Loucy (cell line): Measurements from ENCODE around the gene INSR.

ENCODE experiments used
- H2AFZ ChIP-seq: fragments of 200-600 bp; sonication (generic); 2 replicates; pipeline ENCODE4 v1.6.0; 2016; ENCODE audit warnings: antibody characterized with exemption, mild to moderate bottlenecking, low read length, moderate library complexity
- H3F3A ChIP-seq: fragments of 200-600 bp; 2 replicates; pipeline ENCODE4 v1.6.0; 2016; ENCODE audit warnings: antibody characterized with exemption, low read depth, mild to moderate bottlenecking
- H3K27me3 ChIP-seq: fragments of 200-600 bp; sonication (generic); 2 replicates; pipeline ENCODE4 v1.6.1; 2014; ENCODE audit warnings: low read length, mild to moderate bottlenecking; ENCODE audit not compliant: insufficient read depth, poor library complexity, severe bottlenecking
- H3K36me3 ChIP-seq: fragments of 200-600 bp; sonication (generic); 2 replicates; pipeline ENCODE4 v1.6.1; 2016; ENCODE audit warnings: low read length; ENCODE audit not compliant: insufficient read depth
- H3K4me1 ChIP-seq: fragments of 200-600 bp; sonication (generic); 2 replicates; pipeline ENCODE4 v1.5.1; 2014; ENCODE audit warnings: low read length, mild to moderate bottlenecking; ENCODE audit not compliant: insufficient read depth, poor library complexity, severe bottlenecking
- H3K4me2 ChIP-seq: fragments of 200-600 bp; sonication (generic); 2 replicates; pipeline ENCODE4 v1.6.0; 2014; ENCODE audit warnings: antibody characterized with exemption, low read length, low read depth, mild to moderate bottlenecking; ENCODE audit not compliant: poor library complexity, severe bottlenecking
- H3K4me3 ChIP-seq: fragments of 200-600 bp; sonication (generic); 2 replicates; pipeline ENCODE4 v1.5.1; 2014; ENCODE audit warnings: low read length, mild to moderate bottlenecking, mixed read lengths; ENCODE audit not compliant: poor library complexity, severe bottlenecking
- H3K79me2 ChIP-seq: fragments of 200-600 bp; sonication (generic); 2 replicates; pipeline ENCODE4 v1.6.1; 2014; ENCODE audit warnings: low read length; ENCODE audit not compliant: insufficient read depth
- H3K9ac ChIP-seq: fragments of 200-600 bp; sonication (generic); 2 replicates; pipeline ENCODE4 v1.6.0; 2014; ENCODE audit warnings: mild to moderate bottlenecking, low read depth, low read length, moderate library complexity; ENCODE audit not compliant: poor library complexity, severe bottlenecking
- H3K9me2 ChIP-seq: fragments of 200-600 bp; sonication (generic); replicated peaks from 2 replicates; pipeline ENCODE4 v1.6.1; 2016; ENCODE audit warnings: low read depth, low read length, mixed read lengths
- H3K9me3 ChIP-seq: fragments of 200-600 bp; sonication (generic); 2 replicates; pipeline ENCODE4 v1.6.1; 2014; ENCODE audit warnings: mild to moderate bottlenecking, antibody characterized with exemption, low read length, low read depth; ENCODE audit not compliant: insufficient read depth
- H4K20me1 ChIP-seq: fragments of 200-600 bp; sonication (generic); 2 replicates; pipeline ENCODE4 v1.6.0; 2014; ENCODE audit warnings: antibody characterized with exemption, low read length, mild to moderate bottlenecking; ENCODE audit not compliant: insufficient read depth, poor library complexity, severe bottlenecking
- EZH2phosphoT487 ChIP-seq: fragments of 200-600 bp; IDR thresholded peaks from 2 replicates; pipeline ENCODE4 v1.6.1; 2018; ENCODE audit warnings: antibody characterized with exemption, mild to moderate bottlenecking, moderate library complexity, borderline replicate concordance
- TF ChIP-seq, protein P1 (sequence below): fragments of 200-600 bp; sonication (generic); conservative IDR thresholded peaks from 2 replicates; pipeline ENCODE4 v1.5.1; 2014; ENCODE audit warnings: mild to moderate bottlenecking, antibody characterized with exemption, low read length

INSR gene

DNA sequence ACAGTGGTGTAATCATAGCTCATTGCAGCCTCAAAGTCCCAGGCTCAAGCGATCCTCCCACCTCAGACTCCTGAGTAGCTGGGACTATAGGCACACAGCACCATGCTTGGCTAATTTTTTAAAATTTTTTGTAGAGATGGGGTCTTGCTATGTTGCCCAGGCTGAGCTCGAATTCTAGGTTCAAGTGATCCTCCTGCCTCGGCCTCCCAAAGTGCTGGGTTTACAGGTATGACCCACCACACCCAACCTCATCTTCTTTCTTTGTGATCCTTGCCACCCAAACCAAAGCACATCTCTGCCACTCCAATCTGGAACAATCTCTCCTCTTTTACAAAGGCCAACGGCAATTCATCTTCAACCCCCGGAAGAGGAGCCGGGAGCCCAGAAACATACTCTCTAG lies 38.6 kb downstream of the INSR start:
- TF ChIP-seq EZH2phosphoT487, result no peak

GRCh38 chr19:7255119-7255518 lies 39.1 kb downstream of the INSR start:
- no peak overlapping the region for H3K9ac ChIP-seq

More for the DNA sequence above, 38.6 kb downstream of the INSR start:
- Histone ChIP-seq H3F3A (no peaks in the 10 kb centered on the region), H3K27me3 (no peaks in the 10 kb centered on the region), H3K9me3 (no peaks in the 10 kb centered on the region), H3K36me3 (no peaks in the 10 kb centered on the region), H3K9me2 (no peaks in the 10 kb centered on the region), H3K4me2 (no peak overlapping the region), H3K4me3 (no peak overlapping the region), H3K9ac (no peak overlapping the region), H2AFZ (no peak overlapping the region), H3K4me1 (no peaks in the 10 kb centered on the region), H4K20me1 (no peaks in the 10 kb centered on the region), H3K79me2 (peaks cover 7% of the 10 kb centered on the region; the same call in 1 of the 2 replicates)

GRCh38 chr19:7254590-7254989 lies 39.6 kb downstream of the INSR start:
- Histone ChIP-seq H2AFZ (no peak overlapping the region), H3F3A (no peaks in the 10 kb centered on the region), H3K79me2 (no peaks in the 10 kb centered on the region), H4K20me1 (no peaks in the 10 kb centered on the region), H3K4me2 (no peak overlapping the region), H3K4me1 (no peaks in the 10 kb centered on the region), H3K36me3 (no peaks in the 10 kb centered on the region), H3K9me3 (no peaks in the 10 kb centered on the region), H3K9ac (no peak overlapping the region), H3K9me2 (no peaks in the 10 kb centered on the region), H3K27me3 (no peaks in the 10 kb centered on the region), H3K4me3 (no peak overlapping the region)
- no peak for TF ChIP-seq EZH2phosphoT487
- TF ChIP-seq, protein P1, sequence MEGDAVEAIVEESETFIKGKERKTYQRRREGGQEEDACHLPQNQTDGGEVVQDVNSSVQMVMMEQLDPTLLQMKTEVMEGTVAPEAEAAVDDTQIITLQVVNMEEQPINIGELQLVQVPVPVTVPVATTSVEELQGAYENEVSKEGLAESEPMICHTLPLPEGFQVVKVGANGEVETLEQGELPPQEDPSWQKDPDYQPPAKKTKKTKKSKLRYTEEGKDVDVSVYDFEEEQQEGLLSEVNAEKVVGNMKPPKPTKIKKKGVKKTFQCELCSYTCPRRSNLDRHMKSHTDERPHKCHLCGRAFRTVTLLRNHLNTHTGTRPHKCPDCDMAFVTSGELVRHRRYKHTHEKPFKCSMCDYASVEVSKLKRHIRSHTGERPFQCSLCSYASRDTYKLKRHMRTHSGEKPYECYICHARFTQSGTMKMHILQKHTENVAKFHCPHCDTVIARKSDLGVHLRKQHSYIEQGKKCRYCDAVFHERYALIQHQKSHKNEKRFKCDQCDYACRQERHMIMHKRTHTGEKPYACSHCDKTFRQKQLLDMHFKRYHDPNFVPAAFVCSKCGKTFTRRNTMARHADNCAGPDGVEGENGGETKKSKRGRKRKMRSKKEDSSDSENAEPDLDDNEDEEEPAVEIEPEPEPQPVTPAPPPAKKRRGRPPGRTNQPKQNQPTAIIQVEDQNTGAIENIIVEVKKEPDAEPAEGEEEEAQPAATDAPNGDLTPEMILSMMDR, result no peak

More at GRCh38 chr19:7255119-7255518, 39.1 kb downstream of the INSR start:
- Histone ChIP-seq H3K36me3 (no peaks in the 10 kb centered on the region), H3K4me1 (no peaks in the 10 kb centered on the region), H3F3A (no peaks in the 10 kb centered on the region), H3K9me2 (no peaks in the 10 kb centered on the region), H2AFZ (no peak overlapping the region), H3K9me3 (no peaks in the 10 kb centered on the region), H3K4me3 (no peak overlapping the region), H3K4me2 (no peak overlapping the region), H3K27me3 (no peaks in the 10 kb centered on the region), H3K79me2 (peaks cover 2% of the 10 kb centered on the region; the same call in 1 of the 2 replicates), H4K20me1 (no peaks in the 10 kb centered on the region)
- TF ChIP-seq EZH2phosphoT487, result no peak
- TF ChIP-seq, protein P1, result no peak

- H2AFZ ChIP-seq, result no peak overlapping the region
- H3K4me3 ChIP-seq, result no peak overlapping the region
- TF ChIP-seq, protein P1, result no peak
- no peak for TF ChIP-seq EZH2phosphoT487
- no peak overlapping the region for H3K9ac ChIP-seq
- H3K9me3 ChIP-seq, result no peaks in the 10 kb centered on the region
- no peaks in the 10 kb centered on the region for H3K4me1 ChIP-seq
- 0 out of 2 replicates have a peak, but pooled peaks cover 3% of the 10 kb centered on the region for H3K79me2 ChIP-seq
- no peaks in the 10 kb centered on the region for H3F3A ChIP-seq
- H3K36me3 ChIP-seq, result no peaks in the 10 kb centered on the region
- H3K4me2 ChIP-seq, result no peak overlapping the region
- no peaks in the 10 kb centered on the region for H3K9me2 ChIP-seq
- no peaks in the 10 kb centered on the region for H3K27me3 ChIP-seq
- no peaks in the 10 kb centered on the region for H4K20me1 ChIP-seq
Observed at GRCh38 chr19:7252364-7252763, 41.9 kb downstream of the INSR start.
